ENCODE data around the gene RABL6. TPM values are rescaled to one million over a fixed set of nuclear protein-coding genes. Genes with fewer than 3 reads are reported as not detected.

Gene RABL6
- total RNA-seq, 1 donor from 2014 or later: 68.2 TPM

DNA sequence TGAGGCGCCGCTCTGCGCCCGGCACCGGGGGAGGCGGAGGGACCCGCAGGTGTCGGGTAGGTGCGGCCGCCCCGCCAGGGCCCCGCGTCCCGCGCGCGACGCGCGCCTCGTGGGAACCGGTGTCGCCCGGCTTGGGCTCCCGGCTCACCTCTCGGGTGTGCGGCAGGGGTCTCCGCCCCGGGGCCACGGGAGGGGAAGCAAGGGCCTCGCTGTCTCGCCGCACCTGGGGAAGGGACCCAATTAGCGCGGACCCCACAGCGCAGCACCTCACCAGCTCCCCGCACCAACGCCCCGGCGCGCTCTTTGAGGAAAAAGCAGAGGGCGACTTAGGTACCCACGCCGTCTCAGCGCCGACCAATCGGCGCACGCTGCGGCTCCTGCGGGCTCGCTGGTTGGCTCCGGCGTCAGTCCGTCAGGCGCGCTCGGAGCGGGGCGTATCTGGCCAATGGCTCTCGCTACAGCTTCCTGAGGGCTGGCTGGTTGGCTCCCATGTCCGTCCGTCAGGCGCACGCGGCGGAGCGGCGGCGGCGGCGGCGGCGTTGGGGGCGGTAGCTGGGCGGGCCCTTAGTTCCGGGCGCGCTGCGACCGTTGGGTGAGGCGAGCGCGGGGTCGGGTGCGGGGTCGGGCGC lies 78.3 kb downstream of the RABL6 start, which contains the start of gene TRAF2:
TSS of gene TRAF2 (plus strand) at position 567 of the 629 bp plus-strand sequence. CDS start 12,225 bp downstream, outside the sequence.
- Histone ChIP-seq H3K9me3 (no peaks in the 10 kb centered on the region), H3K36me3 (no peaks in the 10 kb centered on the region), H3K27ac (peak within 1 kb of the TSS; percentile 81), H3K4me3 (peak within 1 kb of the TSS; percentile 92), H3K4me1 (peaks cover 33% of the 10 kb centered on the region), H3K27me3 (no peaks in the 10 kb centered on the region)
- DNase-seq (peak; percentile 99), ATAC-seq (peak; percentile 98)
- intact Hi-C loops (cut with DNase I): no loop called here
- TF ChIP-seq, protein P1, sequence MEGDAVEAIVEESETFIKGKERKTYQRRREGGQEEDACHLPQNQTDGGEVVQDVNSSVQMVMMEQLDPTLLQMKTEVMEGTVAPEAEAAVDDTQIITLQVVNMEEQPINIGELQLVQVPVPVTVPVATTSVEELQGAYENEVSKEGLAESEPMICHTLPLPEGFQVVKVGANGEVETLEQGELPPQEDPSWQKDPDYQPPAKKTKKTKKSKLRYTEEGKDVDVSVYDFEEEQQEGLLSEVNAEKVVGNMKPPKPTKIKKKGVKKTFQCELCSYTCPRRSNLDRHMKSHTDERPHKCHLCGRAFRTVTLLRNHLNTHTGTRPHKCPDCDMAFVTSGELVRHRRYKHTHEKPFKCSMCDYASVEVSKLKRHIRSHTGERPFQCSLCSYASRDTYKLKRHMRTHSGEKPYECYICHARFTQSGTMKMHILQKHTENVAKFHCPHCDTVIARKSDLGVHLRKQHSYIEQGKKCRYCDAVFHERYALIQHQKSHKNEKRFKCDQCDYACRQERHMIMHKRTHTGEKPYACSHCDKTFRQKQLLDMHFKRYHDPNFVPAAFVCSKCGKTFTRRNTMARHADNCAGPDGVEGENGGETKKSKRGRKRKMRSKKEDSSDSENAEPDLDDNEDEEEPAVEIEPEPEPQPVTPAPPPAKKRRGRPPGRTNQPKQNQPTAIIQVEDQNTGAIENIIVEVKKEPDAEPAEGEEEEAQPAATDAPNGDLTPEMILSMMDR (IDR thresholded peaks at IDR 0.05): no peak

DNA sequence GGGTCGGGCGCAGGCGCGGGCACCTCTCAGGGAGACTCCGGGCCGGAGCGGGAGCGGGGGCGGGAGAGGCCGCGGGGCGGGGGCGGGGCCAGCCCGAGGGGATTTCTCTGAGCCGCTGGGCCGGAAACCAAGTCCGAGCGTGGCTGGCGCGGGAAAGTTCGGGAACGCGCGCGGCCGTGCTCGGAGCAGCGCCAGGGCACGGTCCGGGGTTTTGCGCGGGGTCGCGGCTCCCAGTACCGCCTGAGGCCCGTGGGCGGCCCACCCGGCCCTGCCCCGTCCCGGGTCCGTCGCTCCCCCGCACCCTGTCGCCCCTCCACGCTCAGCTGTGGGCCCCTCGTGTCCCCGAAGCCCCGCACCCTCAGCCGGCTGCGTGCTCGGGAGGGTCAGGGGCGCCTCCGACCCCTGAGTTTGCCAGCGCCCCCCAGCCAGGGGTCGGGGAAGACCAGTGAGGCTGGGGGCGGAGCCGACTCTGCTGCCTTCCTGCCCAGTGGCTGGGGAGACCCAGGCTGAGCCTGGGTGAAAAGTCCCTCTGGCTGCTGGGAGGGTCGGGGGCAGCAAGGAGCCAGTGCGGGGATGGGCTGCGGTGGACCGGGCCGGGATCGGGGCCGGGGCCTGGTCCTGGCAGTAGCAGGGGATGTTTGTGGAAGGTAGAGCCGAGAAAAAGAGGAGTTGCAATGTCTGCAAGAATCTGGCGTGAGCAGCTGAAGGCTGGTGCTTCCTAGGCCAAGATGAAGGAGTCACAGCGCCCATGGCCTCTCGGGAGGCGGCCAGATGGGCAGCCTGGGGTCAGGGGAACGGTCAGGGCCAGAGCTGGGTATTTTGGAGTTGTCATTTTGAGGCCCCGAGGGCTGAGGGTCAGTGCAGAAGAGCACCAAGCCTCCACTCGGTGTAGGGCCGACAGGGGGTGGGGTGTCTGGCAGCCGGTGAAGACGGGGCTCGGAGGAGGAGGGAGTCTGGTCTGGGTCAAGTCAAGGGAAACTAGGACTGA lies 79.2 kb downstream of the RABL6 start:
- H3K4me1 ChIP-seq: peaks cover 26% of the 10 kb centered on the region
- ATAC-seq (peak; percentile 46), DNase-seq (peak; percentile 71)
- intact Hi-C loops (cut with DNase I): no loop called here
- TF ChIP-seq, protein P1 (IDR thresholded peaks at IDR 0.05): no peak
- peak overlapping the region; percentile 92 for H3K4me3 ChIP-seq
- peak overlapping the region; percentile 81 for H3K27ac ChIP-seq
- no peaks in the 10 kb centered on the region for H3K27me3 ChIP-seq
- no peaks in the 10 kb centered on the region for H3K9me3 ChIP-seq
- H3K36me3 ChIP-seq: no peaks in the 10 kb centered on the region

DNA sequence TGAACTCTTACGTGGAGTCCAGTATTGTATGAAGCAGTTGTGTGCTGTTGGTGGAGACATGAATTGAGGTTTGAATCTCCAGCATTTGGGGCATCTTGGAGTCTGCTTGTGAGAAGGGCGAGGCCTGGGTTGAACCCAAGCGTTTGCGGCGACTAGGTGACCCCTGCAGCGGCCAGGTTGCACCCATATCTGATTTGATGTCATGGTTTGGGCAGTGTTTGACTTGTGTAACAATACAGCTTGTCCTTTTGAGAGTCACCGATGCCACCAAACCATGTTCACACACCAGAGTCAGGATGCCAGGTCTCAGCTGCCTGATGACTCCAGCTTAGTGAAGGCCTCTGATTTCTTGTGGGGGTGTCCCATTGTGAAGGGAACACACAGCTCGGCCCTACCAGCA lies 80.7 kb downstream of the RABL6 start:
- Histone ChIP-seq H3K27ac (no peak overlapping the region), H3K9me3 (no peaks in the 10 kb centered on the region), H3K36me3 (no peaks in the 10 kb centered on the region), H3K4me1 (peaks cover 13% of the 10 kb centered on the region), H3K27me3 (no peaks in the 10 kb centered on the region), H3K4me3 (no peak overlapping the region)
- intact Hi-C loops (cut with DNase I): no loop called here
- no peak for DNase-seq
- TF ChIP-seq, protein P1 (IDR thresholded peaks at IDR 0.05): no peak
- ATAC-seq: no peak

DNA sequence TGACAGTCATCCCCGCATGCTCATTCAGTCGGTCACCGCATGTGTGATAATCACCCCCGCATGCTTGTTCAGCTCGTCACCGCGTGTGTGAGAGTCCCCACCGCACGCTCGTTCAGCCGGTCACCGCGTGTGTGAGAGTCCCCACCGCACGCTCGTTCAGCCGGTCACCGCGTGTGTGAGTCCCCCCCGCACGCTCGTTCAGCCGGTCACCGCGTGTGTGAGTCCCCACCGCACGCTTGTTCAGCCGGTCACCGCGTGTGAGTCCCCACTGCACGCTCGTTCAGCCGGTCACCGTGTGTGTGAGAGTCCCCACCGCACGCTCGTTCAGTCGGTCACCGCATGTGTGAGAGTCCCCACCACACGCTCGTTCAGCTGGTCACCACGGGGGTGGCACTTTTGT lies 82.1 kb downstream of the RABL6 start:
- no peaks in the 10 kb centered on the region for H3K36me3 ChIP-seq
- no peak overlapping the region for H3K27ac ChIP-seq
- no peak overlapping the region for H3K4me3 ChIP-seq
- H3K27me3 ChIP-seq: no peaks in the 10 kb centered on the region
- no peaks in the 10 kb centered on the region for H3K9me3 ChIP-seq
- no peak for DNase-seq
- intact Hi-C loops (cut with DNase I): no loop called here
- TF ChIP-seq, protein P1 (IDR thresholded peaks at IDR 0.05): no peak
- H3K4me1 ChIP-seq: peaks cover 13% of the 10 kb centered on the region
- no peak for ATAC-seq

DNA sequence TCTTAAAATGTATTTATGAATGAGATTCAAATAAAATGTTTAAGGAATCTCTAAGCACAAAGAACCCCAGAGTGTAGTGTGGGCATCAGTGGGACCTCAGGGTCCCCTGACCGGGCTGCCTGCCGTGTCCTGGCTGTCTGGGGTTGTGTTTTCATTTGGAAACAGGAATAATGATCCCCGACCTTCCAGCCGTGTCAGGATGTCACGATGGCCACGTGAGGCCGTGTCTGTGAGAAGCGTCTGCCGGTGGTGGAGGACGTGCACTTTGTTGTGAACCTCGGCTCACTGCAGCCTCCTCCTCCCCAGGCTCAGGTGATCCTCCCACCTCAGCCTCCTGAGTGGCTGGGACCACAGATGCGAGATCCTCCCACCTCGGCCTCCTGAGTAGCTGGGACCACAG lies 82.9 kb downstream of the RABL6 start:
- intact Hi-C loops (cut with DNase I): no loop called here
- ATAC-seq: no peak

More for the DNA sequence above, 82.9 kb downstream of the RABL6 start:
- DNase-seq: no peak
- Histone ChIP-seq H3K27me3 (no peaks in the 10 kb centered on the region), H3K4me3 (no peak overlapping the region), H3K9me3 (no peaks in the 10 kb centered on the region), H3K36me3 (no peaks in the 10 kb centered on the region), H3K4me1 (peaks cover 10% of the 10 kb centered on the region), H3K27ac (no peak overlapping the region)
- TF ChIP-seq, protein P1 (IDR thresholded peaks at IDR 0.05): no peak

Small RNA genes within 50 kb of the gene (microRNA-seq; reads per million reads assigned to microRNA genes)
- gene MIR4292 (ENCODE audit: borderline microRNAs expressed): not detected
- not detected for gene MIR4479 (ENCODE audit: borderline microRNAs expressed)

Other genes with a start within 250 kb of the RABL6 start
- gene EGFL7, start 145.0 kb upstream of the RABL6 start, total RNA-seq: 302 TPM
- gene AGPAT2, start 120.5 kb upstream of the RABL6 start, total RNA-seq: 117 TPM
- gene DIPK1B, start 95.4 kb upstream of the RABL6 start, total RNA-seq: 17.7 TPM
- gene LCN10, start 65.0 kb upstream of the RABL6 start, total RNA-seq: 11.2 TPM
- 21.5 TPM for gene LCN6, start 59.4 kb upstream of the RABL6 start, total RNA-seq
- not detected for gene LCN8, start 49.7 kb upstream of the RABL6 start, total RNA-seq
- not detected for gene LCN15, start 43.4 kb upstream of the RABL6 start, total RNA-seq
- gene TMEM141, start 16.6 kb upstream of the RABL6 start, total RNA-seq: 64.4 TPM
- 4.0 TPM for gene CCDC183, start 11.6 kb upstream of the RABL6 start, total RNA-seq
- 2.7 TPM for gene AJM1, start 34.5 kb downstream of the RABL6 start, total RNA-seq
- 82.1 TPM for gene PHPT1, start 41.5 kb downstream of the RABL6 start, total RNA-seq
- 12.9 TPM for gene MAMDC4, start 44.4 kb downstream of the RABL6 start, total RNA-seq
- gene EDF1, start 58.4 kb downstream of the RABL6 start, total RNA-seq: 250 TPM
- 14.8 TPM for gene TRAF2, start 78.6 kb downstream of the RABL6 start, total RNA-seq
- gene FBXW5, start 136.8 kb downstream of the RABL6 start, total RNA-seq: 91.2 TPM
- gene C8G, start 137.3 kb downstream of the RABL6 start, total RNA-seq: 1.1 TPM
- gene LCN12, start 144.3 kb downstream of the RABL6 start, total RNA-seq: 2.6 TPM
- gene PTGDS, start 169.6 kb downstream of the RABL6 start, total RNA-seq: 477 TPM
- 5.1 TPM for gene LCNL1, start 175.0 kb downstream of the RABL6 start, total RNA-seq
- 53.1 TPM for gene PAXX, start 184.5 kb downstream of the RABL6 start, total RNA-seq
- 80.7 TPM for gene CLIC3, start 188.6 kb downstream of the RABL6 start, total RNA-seq
- 44.3 TPM for gene ABCA2, start 220.3 kb downstream of the RABL6 start, total RNA-seq
- 0.81 TPM for gene FUT7, start 224.1 kb downstream of the RABL6 start, total RNA-seq
- 152 TPM for gene NPDC1, start 238.2 kb downstream of the RABL6 start, total RNA-seq
- 0.41 TPM for gene ENTPD2, start 246.1 kb downstream of the RABL6 start, total RNA-seq

Data from upper lobe of right lung (tissue), 1 donor.